Neural cell (in vitro differentiated cells): ENCODE results near the gene TRMT11.
"Not testable (repeated sequence)": the region's sequence is repeated elsewhere in the genome, so short reads cannot be mapped to it uniquely, and the experiment has no call there.

Experiments used
- EZH2 ChIP-seq: fragments of 200-600, 300-800 bp; shearing (Covaris generic), sonication (generic); IDR thresholded peaks from 2 replicates; pipeline ENCODE4 v1.6.1; 2014; ENCODE audit warnings: antibody characterized with exemption, low read length, borderline replicate concordance, mild to moderate bottlenecking; ENCODE audit not compliant: insufficient read depth, poor library complexity, severe bottlenecking
- POLR2AphosphoS5 ChIP-seq: IDR thresholded peaks from 2 replicates; pipeline ENCODE4 v1.6.1; 2012
- REST ChIP-seq: IDR thresholded peaks from 2 replicates; pipeline ENCODE4 v1.6.1; 2012; ENCODE audit warnings: borderline replicate concordance
- SMC3 ChIP-seq: fragments of 450-650 bp; conservative IDR thresholded peaks from 2 replicates; pipeline ENCODE4 v1.6.1; 2014; ENCODE audit warnings: antibody characterized with exemption, mild to moderate bottlenecking, moderate library complexity; ENCODE audit not compliant: poor library complexity
- TF ChIP-seq, protein P1 (sequence below): fragments of 450-650 bp; IDR thresholded peaks from 2 replicates; pipeline ENCODE4 v1.5.1; 2014; ENCODE audit warnings: antibody characterized with exemption, mild to moderate bottlenecking, moderate library complexity; ENCODE audit not compliant: poor library complexity, severe bottlenecking

DNA sequence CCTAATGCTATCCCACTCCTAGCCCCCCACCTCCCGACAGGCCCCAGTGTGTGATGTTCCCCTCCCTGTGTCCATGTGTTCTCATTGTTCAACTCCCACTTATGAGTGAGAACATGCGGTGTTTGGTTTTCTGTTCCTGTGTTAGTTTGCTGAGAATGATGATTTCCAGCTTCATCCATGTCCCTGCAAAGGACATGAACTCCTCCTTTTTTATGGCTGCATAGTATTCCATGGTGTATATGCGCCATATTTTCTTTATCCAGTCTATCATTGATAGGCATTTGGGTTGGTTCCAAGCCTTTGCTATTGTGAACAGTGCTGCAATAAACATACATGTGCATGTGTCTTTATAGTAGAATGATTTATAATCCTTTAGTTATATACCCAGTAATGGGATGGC lies 71.7 kb downstream of the TRMT11 start:
- not testable (repeated sequence) for TF ChIP-seq SMC3, POLR2AphosphoS5, REST, EZH2
- TF ChIP-seq, protein P1, sequence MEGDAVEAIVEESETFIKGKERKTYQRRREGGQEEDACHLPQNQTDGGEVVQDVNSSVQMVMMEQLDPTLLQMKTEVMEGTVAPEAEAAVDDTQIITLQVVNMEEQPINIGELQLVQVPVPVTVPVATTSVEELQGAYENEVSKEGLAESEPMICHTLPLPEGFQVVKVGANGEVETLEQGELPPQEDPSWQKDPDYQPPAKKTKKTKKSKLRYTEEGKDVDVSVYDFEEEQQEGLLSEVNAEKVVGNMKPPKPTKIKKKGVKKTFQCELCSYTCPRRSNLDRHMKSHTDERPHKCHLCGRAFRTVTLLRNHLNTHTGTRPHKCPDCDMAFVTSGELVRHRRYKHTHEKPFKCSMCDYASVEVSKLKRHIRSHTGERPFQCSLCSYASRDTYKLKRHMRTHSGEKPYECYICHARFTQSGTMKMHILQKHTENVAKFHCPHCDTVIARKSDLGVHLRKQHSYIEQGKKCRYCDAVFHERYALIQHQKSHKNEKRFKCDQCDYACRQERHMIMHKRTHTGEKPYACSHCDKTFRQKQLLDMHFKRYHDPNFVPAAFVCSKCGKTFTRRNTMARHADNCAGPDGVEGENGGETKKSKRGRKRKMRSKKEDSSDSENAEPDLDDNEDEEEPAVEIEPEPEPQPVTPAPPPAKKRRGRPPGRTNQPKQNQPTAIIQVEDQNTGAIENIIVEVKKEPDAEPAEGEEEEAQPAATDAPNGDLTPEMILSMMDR: not testable (repeated sequence)
